HG02763 (cell line): ENCODE data around the gene NFIC.
"Not testable (repeated sequence)": the region's sequence is repeated elsewhere in the genome, so short reads cannot be mapped to it uniquely, and the experiment has no call there.

Source experiments
- ATAC-seq: cut with Tn5 transposase; IDR thresholded peaks from one replicate; pipeline ENCODE4 v1.9.1; 2021; ENCODE audit warnings: mild to moderate bottlenecking, moderate library complexity; ENCODE audit not compliant: unreplicated experiment

The NFIC gene

GRCh38 chr19:3448616-3449334 is 82.4 kb downstream of the NFIC start:
- ATAC-seq, result no peak

- no peak for ATAC-seq
Measured at GRCh38 chr19:3450796-3451411, 84.5 kb downstream of the NFIC start.

GRCh38 chr19:3451451-3451866 is 85.1 kb downstream of the NFIC start:
- no peak for ATAC-seq

- ATAC-seq, result no peak
Measured at GRCh38 chr19:3452171-3452941, 86.0 kb downstream of the NFIC start.

DNA sequence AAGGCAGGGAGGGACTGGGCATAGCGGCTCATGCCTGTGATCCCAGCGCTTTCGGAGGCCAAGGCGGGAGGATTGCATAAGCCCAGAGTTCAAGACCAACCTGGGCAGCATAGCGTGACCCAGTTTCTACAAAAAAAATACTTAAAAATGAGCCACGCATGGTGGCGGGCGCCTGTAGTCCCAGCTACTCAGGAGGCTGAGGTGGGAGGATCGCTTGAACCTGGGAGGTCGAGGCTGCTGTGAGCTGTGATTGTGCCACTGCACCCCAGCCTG is 86.5 kb downstream of the NFIC start:
- not testable (repeated sequence) for ATAC-seq

DNA sequence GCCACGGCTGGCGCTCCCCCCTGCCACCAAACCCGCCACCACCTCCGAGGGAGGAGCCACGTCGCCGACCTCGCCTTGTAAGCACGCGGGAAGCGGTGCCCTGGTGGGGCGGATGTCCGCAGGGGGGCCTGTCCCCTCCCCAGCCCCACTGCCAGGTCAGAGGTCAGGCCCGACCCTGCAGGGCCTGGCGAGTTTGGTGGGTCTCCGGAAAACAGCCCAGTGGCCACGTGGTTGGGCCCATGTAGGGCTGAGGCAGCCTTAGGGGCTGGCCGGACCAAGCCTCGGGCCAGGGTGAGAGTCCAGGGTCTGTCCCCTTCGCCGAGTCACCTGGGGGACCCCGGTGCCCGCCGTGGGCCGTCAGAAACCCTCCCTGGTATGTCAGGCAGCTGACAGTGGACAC is 87.5 kb downstream of the NFIC start:
- ATAC-seq, result no peak

- no peak for ATAC-seq
Measured at GRCh38 chr19:3454656-3455392, 88.4 kb downstream of the NFIC start.

- no peak for ATAC-seq
Measured at GRCh38 chr19:3455393-3455955, 89.1 kb downstream of the NFIC start.

DNA sequence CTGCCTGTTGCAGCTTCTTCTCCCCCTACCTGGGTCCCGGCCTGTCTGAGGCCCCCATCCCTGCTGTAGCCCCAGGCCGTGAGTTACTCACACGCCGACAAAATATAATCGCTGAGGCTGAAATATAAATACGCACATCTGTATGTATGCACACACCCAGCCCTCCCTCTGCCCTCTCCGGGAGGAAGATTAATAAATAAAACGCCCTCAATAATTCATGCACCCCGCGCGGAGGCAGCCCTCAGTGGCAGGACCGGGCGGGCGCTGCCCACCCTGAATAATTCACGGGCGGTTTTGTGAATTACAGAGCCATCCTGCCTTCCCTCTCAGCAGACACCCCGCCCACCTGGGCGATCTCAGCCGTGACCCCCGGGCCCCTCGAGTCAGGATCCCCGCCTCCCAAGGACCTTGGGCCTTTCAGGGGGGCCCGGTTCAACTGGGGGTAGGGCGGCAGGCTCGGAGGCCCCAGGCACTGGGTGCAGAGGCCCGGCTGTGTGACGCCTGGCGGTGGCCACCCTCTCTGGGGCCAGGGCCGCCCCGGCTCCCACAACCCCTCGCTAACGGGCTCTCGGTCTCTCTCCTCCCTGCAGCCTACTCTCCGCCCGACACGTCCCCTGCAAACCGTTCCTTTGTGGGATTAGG is 89.7 kb downstream of the NFIC start:
- no peak for ATAC-seq

GRCh38 chr19:3456925-3457527 is 90.6 kb downstream of the NFIC start:
- ATAC-seq, result no peak

GRCh38 chr19:3457528-3458228 is 91.3 kb downstream of the NFIC start:
- ATAC-seq, result no peak

DNA sequence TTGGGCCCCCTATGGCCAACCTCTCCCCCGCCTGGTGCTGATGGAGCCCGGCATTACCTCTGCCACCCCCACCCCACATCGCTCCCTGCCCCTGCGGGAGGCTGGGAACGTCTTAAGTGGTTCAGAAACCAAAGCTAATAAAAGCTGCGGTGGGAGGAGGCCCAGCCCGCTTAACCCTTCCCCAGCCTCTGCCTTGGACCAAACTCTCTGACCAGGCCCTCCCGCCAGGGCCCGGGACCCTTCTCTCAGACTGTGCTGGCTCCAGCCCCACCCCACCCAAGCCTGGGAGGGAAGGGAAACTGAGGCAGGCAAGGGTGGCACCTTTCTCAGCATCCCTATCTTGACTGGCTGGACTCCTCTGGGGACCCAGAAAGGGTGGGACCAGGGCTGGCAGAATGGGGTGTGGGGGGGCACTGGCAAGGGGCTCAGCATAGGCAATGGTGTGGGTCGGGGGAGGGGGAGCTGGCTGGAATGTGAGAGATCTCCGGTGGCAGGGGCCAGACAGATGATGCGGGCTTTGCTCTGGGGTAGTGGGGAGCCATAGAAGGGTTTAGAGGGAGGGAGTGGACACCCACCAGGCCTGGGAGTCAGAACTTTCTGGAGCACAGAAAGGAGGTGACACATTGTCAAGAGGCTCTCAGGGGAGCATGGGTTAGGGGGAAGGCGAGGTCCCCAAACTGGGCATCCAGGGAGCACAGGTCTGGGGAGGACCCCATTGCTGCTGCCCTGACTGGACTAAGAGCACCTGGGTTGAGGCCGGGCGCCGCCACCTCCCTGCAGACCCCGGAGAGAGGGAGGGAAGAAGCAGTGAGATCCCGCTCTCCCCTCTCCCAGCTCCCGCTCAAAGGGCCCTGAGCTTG is 92.1 kb downstream of the NFIC start:
- no peak for ATAC-seq

DNA sequence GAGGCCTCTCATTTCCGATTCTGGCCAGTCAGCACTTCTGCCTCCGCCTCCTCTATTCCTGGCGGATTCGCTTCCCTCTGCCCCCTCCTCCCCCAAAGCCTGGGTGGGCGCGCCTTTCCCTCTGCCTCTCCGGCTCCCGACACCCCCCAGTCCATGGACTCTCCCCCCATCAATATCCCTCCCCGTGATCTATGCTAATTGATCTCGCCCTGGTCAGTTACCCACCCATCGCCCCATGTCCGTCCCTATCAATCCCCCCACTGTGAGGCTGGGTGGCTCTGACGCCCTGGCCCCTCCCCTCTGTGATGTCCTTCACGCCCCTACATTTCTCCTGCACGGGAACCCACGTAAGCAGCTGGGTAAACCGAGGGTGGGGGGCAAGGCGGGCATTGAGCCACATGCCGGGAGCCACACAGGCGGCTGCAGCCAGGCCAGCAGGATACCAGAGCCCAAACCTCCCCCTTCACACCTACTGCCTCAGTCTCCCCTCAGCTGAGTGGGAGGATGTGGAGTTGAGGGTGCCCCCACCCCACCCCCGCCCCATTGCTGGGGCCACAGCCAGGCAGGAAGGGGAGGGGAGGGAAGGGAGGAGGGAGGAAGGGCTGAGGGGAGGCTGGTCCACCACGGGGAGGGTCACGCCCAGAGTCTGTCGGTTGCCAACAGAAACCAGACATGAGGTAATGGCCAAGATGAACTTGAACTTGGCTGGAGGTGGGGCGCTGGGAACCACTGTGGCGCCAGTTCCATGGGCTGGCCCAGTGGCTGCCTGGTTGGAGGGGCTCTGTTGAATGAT is 92.9 kb downstream of the NFIC start:
- no peak for ATAC-seq

GRCh38 chr19:3459965-3460582 is 93.7 kb downstream of the NFIC start:
- no peak for ATAC-seq

- no peak for ATAC-seq
Measured at GRCh38 chr19:3462991-3463713, 96.8 kb downstream of the NFIC start.

DNA sequence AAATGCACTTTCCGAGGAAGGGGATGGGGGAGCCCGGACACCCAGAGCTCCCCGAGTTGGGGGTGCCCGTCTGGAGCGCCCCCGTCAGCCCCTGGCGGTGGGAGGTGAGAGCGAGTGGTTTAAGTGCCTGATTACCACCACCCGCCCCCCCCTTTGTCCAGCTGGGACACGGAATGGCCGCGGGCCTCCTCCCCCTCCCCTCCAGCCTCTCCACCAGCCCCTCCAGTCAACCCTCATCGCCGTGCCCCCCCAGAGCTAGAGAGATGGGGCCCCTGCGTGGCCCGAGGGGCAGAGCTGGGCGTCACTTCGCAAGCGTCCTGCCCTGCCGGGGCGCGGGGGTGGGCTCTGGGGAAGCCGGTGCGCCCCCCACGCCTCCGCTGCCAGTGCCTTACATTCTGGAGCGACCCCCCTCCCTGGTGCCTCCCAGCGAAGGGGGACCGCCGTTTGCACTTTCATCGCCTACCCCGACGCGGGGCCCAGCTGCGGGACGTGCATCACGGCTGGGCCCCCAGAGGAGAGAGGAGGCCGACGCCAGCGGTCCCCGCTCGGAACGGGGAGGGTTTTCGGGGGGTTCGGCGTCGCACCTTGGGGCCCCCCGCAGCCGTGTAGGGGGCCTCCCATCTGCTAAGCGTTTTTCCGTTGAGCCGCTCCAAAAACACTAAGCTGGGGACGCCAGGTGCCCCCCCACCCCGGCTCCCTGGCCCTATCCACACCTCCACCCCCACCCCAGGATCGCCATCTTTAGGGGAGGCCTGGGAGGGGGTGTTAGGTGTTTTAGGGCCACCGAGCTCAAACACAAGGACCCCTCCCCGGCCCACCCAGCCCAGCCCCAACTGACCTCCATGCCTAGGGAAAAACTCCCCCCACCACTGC is 97.6 kb downstream of the NFIC start:
- no peak for ATAC-seq
